Colon (tissue), 2 donors: Measurements from ENCODE around the gene NFKB1.
"Not testable (repeated sequence)": the region's sequence is repeated elsewhere in the genome, so short reads cannot be mapped to it uniquely, and the experiment has no call there.

Experiments
- FAIRE-seq: peaks from 2 replicates; lab custom pipeline; 2012; peaks lifted over from hg19 to GRCh38; lab: Jason Lieb, UNC
- donor health status: control.
- donor health status: control.

Gene NFKB1, protein sequence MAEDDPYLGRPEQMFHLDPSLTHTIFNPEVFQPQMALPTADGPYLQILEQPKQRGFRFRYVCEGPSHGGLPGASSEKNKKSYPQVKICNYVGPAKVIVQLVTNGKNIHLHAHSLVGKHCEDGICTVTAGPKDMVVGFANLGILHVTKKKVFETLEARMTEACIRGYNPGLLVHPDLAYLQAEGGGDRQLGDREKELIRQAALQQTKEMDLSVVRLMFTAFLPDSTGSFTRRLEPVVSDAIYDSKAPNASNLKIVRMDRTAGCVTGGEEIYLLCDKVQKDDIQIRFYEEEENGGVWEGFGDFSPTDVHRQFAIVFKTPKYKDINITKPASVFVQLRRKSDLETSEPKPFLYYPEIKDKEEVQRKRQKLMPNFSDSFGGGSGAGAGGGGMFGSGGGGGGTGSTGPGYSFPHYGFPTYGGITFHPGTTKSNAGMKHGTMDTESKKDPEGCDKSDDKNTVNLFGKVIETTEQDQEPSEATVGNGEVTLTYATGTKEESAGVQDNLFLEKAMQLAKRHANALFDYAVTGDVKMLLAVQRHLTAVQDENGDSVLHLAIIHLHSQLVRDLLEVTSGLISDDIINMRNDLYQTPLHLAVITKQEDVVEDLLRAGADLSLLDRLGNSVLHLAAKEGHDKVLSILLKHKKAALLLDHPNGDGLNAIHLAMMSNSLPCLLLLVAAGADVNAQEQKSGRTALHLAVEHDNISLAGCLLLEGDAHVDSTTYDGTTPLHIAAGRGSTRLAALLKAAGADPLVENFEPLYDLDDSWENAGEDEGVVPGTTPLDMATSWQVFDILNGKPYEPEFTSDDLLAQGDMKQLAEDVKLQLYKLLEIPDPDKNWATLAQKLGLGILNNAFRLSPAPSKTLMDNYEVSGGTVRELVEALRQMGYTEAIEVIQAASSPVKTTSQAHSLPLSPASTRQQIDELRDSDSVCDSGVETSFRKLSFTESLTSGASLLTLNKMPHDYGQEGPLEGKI

DNA sequence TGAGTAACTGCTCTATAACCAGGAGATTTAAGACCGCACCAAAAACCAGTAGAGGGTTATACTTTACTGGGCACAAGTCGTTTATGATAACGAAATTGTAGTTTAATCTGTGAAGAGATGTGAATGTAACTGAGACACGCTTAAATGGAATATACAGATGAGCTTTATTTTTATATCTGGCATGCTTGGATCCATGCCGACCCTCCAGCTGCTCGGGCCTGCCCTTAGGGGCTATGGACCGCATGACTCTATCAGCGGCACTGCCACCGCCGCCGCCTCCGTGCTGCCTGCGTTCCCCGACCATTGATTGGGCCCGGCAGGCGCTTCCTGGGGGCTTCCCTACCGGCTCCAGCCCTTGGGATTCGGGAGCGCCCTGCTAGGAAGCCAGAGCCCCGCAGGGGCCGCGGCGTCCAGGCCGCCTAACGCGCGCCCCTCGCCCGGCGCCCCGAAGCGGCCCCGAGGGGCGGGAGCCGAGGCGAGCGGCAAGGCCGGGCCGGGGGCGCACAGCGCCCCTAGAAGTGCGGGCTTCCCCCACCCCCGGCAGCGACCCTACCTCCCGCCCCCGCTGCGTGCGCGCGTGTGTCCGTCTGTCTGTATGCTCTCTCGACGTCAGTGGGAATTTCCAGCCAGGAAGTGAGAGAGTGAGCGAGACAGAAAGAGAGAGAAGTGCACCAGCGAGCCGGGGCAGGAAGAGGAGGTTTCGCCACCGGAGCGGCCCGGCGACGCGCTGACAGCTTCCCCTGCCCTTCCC, at the start of gene NFKB1:
Gene NFKB1 (plus strand): TSS at position 664 of the 751 bp plus-strand sequence. CDS start 24,160 bp downstream, outside the sequence.
- no peak for FAIRE-seq

DNA sequence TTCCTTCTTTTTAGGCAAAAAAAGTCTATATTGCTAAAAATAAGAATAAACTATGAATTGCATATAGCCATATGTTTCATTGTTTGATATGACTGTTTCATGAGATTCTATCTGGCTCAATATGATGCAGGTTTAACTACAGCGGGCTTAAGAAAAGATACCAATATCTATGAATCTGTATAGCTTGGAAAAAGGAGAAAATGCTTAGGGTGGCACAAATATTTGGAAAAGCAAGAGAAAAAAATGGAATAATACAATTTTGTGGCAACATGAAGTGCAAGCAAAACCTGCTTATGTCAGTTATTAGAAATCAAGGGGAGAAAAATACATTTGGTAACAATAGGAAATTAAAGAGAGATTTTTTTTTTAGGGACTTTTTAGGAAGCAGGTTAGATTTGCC, 48.3 kb upstream of the NFKB1 start:
- no peak for FAIRE-seq

DNA sequence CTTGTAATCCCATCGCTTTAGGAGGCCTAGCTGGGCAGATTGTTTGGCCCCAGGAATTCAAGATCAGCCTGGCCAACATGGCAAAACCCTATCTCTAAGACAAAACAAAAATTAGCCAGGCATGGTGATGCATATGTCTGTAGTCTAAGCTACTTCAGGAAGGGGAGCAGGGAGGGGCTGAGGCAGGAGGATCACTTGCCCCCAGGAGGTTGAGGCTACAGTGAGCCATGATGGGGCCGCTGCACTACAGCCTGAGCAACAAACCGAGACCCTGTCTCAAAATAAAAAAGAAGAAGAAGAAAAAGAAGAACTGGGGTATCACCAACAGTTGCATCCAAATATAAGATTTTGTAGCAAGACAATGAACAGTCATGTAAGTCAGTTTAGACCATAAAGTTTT, 47.3 kb upstream of the NFKB1 start:
- FAIRE-seq = no peak

DNA sequence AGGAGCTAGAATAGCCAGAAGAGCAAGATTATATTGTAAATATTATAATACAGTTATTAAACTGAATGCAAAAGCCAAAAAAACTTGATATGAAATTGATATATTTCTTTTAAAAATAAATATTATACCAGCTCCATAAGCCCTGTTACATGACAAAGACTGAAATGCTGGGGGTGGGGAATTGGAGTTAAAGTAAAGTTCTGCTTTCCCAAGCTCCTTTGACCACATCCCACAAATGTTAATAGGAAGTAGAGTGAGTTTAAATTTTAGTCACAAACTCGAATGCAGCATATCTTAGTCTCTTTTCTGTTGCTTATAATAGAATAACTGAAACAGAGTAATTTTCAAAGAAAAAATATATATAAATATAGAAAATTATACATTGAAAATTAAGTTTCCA, 46.9 kb upstream of the NFKB1 start:
- FAIRE-seq = no peak

DNA sequence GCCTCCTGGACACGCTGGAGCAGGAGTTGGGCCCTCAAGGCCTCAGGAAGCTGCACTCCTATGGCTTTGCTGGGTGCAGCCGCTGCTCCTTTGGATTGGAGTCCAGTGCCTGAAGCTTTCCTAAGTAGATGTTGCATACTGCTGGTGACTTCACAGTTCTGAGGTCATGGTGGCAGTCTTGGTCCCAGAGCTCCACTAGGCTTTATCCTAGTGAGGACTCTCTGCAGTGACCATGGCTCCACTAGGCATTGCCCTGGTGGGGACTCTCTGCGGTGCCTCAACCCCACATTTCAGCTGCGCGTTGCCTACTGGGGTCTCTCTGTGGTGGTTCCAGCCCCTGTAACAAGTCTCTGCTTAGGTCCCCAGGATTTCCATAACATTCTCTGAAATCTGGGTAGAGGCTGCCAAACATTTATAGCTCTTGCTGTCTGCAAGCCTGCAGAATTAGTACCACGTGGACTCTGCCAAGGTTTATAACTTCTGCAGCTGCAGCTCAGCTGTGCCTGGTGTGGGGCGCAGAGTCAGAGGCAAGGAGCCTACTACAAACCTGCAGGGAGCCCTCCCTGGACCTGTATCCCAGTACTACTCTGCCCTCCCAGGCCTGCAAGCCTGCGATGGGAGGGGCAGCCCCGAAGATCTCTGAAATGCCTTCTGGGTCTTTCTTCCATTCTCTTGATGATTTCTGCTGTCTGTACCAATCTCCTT, 46.0 kb upstream of the NFKB1 start:
- no peak for FAIRE-seq

DNA sequence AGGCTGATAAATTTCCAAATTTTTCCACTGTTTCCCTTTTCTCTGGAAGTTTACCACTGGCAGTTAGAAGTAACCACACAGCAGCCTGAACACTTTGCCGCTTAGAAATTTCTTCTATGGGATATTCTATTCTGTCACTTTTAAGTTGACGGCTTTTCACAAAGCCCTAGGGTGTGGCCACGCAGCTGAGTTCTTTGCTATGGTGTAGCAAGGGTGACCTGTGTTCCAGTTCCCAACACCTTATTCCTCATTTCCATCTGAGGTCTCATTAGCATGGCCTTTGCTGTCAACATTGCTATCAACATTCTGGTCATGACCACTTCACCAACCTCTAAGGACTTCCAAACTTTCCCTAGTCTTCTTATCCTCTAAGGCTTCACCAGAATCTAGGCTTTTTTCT, 45.4 kb upstream of the NFKB1 start:
- FAIRE-seq = no peak

DNA sequence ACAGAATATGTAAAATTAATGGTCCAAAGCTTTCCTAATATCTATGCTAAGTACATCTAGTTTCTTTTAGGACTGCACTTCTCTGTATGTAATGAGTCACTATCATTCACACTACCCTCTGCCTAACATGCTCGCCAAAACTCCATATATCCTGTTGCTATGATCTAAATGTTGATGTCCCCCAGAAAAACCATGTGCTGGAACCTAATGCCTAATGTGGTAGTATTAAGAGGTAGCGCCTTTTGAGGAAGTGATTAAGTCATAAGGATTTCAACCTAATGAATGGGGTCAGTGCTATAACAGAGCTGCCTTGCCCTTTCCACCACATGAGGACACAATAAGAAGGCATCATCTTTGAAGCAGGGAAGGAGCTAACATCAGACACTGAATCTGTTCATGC, 34.9 kb upstream of the NFKB1 start:
- FAIRE-seq = no peak

DNA sequence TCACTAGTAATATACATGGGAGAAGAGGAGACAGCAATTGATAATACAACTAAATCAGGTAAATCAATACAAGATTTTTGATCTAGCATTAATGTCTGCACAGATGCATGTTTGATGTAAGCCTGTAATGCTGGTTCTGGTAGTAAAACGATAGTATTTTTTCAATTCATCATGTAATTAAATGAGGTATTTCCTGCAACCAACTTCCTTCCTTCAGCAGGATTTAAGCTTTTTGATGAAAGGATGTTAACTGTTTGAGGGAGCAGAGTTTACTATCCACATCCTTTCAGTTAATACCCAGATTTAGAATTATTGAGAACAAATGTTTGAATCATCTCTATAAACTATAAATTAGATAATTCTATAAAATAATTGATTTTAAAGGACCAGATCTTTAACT, 31.4 kb upstream of the NFKB1 start:
- no peak for FAIRE-seq

DNA sequence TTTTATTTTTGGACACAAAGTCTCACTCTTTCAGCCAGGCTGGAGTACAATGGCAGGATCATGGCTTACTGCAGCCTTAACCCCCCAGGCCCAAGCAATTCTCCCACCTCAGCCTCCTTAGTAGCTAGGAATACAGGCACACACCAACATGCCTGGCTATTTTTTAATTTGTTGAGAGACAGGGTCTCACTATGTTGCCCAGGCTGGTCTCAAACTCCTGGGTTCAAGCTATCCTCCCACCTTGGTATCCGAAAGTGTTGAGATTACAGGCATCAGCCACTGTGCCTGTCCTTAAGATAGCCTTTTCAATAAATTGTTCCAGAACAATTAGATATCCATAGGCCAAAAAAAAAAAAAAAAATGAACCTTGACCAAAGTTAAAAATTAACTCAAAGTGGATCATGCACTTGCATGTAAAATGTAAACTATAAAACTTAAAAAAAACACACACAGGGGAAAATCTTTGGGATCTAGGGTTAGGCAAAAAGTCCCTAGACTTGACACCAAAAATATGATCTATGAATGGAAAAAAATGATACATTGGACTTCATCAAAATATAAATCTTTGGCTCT, 28.6 kb upstream of the NFKB1 start:
- peak; percentile 41 for FAIRE-seq

DNA sequence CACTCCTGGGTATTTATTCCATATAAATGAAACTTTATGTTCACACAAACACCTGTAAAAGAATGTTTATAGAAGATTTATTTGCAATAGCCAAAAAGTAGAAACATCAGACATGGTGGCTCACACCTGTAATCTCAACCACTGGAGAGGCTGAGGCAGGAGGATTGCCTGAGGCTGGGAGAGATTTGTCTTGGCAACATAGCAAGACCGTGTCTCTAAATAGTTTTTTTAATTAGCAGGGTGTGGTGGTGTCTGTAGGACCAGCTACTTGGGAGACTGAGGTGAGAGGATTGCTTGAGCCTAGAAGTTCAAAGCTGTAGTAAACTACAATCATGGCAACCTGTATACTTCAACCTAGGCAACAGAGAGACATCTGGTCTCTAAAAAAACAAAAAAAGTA, 27.7 kb upstream of the NFKB1 start:
- FAIRE-seq = no peak

DNA sequence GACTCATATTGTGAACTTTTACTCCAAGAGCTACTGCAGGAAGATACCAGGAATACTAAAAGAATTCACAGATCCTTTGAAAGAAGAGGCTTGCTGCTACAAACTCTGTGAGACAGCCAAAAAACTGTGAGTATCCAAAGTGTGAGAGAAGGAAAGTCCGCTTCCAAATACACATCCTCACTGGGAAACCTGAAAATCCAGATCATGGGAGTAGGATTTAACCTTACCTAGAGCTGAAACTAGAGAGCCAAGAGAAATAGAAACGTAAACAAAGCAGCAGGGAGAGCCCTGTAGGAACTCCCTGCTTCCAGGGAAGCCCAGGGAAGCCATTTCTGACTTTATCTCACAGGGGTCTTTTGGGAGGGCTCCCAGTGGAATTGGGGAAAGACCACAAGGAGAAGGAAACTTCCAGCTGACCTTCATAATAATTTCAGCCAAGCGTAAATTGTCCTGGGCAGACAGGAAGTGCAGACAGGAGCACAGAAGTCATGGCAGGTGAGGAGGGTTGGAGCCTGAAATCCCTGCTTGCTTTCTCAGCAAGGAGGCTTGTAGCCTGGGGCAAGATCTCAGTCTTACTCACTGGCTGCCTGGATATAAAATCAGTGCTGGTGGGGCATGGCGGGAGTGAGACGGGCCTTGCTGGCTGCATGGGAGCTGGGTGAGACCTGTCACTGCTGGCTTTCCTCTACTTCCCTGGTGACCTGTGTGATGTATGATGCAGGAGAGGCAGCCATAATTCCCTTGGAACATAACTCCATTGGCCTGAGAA, 26.2 kb upstream of the NFKB1 start:
- FAIRE-seq = no peak

DNA sequence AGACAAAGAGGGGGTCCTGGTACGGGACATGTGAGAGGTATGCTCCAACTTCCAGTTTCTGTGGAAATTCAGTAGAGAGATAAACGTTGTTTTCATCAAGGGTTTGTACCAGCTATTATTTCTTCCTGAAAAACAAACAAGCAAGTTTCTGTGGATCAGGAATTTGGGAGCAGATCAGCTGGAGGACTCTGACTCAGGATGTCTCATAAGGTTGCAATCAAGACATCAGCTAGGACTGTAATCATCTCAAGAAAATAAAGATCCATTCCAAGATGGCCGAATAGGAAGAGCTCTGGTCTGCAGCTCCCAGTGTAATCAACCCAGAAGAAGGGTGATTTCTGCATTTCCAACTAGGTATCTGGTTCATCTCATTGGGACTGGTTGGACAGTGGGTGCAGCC, 23.5 kb upstream of the NFKB1 start:
- no peak for FAIRE-seq

DNA sequence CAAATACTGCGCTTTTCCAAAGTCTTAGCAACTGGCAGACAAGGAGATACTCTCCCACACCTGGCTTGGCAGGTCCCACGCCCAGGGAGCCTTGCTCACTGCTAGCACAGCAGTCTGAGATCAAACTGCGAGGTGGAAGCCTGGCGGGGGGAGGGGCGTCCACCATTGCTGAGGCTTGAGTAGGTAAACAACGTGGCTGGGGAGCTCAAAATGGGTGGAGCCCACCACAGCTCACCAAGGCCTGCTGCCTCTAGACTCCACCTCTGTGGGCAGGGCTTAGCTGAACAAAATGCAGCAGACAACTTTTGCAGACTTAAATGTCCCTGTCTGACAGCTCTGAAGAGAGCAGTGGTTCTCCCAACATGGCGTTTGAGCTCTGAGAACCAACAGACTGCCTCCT, 23.0 kb upstream of the NFKB1 start:
- FAIRE-seq = no peak

DNA sequence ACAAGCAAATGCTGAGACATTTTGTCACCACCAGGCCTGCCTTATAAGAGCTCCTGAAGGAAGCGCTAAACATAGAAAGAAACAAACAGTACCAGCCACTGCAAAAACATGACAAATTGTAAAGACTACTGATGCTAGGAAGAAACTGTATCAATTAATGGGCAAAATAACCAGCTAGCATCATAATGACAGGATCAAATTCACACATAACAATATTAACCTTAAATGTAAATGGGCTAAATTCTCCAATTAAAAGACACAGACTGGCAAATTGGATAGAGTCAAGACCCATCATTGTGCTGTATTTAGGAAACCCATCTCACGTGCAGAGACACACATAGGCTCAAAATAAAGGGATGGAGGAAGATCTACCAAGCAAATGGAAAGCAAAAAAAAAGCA, 21.3 kb upstream of the NFKB1 start:
- FAIRE-seq = not testable (repeated sequence)

DNA sequence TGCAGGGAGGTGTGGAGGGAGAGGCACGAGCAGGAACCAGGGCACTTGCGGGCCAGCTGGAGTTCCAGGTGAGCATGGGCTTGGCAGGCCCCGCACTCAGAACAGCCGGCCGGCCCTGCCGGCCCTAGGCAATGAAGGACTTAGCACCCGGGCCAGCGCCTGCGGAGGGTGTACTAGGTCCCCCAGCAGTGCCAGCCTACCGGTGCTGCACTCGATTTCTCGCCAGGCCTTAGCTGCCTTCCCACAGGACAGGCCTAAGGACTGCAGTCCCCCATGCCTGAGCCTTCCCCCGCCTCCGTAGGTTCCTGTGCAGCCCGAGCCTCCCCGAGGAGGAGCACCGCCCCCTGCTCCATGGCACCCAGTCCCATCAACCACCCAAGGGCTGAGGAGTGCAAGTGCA, 18.0 kb upstream of the NFKB1 start:
- no peak for FAIRE-seq

DNA sequence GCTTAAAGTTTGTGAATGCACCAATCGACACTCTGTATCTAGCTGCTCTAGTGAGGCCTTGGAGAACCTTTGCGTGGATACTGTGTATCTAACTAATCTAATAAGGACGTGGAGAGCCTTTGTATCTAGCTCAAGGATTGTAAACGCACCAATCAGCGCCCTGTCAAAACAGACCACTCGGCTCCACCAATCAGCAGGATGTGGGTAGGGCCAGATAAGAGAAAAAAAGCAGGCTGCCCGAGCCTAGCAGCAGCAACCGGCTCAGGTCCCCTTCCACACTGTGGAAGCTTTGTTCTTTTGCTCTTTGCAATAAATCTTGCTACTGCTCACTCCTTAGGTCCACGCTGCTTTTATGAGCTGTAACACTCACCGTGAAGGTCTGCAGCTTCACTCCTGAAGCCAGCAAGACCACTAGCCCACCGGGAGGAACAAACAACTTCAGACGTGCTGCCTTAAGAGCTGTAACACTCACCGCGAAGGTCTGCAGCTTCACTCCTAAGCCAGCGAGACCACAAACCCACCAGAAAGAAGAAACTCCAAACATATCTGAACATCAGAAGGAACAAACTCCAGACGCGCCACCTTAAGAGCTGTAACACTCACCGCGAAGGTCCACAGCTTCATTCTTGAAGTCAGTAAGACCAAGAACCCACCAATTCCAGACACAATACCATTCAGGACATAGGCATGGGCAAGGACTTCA, 17.0 kb upstream of the NFKB1 start:
- not testable (repeated sequence) for FAIRE-seq

DNA sequence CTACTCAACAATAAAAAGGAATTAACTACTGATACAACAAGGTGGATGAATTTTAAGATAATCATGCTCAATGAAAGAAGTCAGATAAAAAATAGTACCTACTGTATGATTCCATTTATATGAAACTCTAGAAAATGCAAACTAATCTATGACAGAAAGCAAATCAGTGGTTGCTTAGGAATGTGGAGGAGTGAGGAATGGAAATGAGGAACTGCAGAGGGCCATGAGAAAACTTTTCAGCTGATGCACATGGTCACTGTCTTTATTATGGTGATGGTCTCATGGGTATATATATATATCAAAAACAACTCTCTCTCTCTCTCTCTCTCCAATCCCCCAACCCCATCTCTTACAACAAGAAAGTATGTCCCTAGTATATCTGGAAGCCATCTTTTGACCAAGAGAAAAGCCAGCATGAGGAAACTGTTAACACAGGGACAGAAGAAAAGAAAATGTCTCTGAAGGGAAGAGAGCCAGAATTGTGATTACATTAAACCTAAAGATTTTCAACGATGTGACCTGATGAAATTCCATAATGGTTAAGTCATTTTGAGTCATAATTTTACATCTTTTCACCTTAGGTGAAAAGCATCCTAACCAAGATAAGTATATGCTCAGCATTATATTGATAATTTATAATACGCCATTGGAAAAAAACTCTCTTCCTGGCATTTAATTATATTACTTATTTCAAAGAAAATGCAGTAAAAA, 8.5 kb upstream of the NFKB1 start:
- FAIRE-seq = no peak

DNA sequence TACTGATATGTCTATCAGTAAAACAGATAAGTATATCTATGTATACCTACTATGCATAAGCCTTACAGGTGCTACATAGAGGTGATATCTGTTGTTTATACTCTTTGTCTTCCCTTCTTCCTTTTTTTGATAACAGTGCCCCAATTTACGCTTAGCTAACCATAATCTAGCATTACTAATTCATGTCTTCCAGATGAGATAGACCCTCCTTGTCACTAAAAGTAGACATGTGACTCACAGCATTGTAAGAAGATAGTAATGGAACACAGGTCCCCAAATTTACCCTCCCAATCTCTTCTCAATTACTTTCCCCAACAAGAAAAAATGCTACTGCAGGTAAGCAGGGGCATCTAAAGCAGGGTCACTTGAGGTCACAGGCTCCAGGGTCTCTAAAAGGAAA, 7.9 kb upstream of the NFKB1 start:
- FAIRE-seq = no peak

DNA sequence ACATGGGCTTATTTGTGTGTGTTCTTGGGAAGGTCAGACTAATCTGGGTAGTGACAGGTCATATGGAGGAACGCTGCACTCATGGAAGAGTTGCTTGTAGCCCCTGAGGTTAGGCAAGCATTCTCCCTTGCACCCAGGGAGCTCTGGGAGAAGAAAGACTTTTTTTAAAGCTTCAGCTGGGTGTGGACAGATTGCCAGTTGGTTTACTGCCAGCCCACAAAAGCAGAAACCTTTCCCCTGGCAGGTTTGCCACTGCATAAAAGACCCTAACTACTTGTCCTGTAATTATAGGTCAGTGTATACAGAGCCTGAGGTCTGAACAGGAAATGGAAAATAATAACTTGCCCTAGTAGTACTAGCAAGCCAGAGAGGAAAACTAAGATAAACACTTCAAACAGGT, 7.4 kb upstream of the NFKB1 start:
- no peak for FAIRE-seq
